SJSA1 (cell line): Measurements from ENCODE around the gene OAF. TPM values are rescaled to one million over a fixed set of nuclear protein-coding genes. Genes with fewer than 3 reads are reported as not detected.
A peak's percentile ranks its signal among the peaks of the same experiment; 100 is the strongest.
"Not testable (repeated sequence)": the region's sequence is repeated elsewhere in the genome, so short reads cannot be mapped to it uniquely, and the experiment has no call there.

Experiments
- DNase-seq, 2 experiments: peaks; one replicate each; pipeline ENCODE4 v3.0.0-alpha.2; 2015 to 2020; ENCODE audit warnings: low spot score in 2 of 2, low read depth in 1 of 2
- H3K27ac ChIP-seq: fragments of 250-450 bp; sonication (Bioruptor Pico); 2 replicates; pipeline ENCODE4 v1.5.1; 2020; ENCODE audit warnings: mild to moderate bottlenecking, moderate library complexity
- H3K27me3 ChIP-seq: fragments of 250-450 bp; sonication (Bioruptor Pico); replicated peaks from 2 replicates; pipeline ENCODE4 v1.5.1; 2020; ENCODE audit warnings: mild to moderate bottlenecking, moderate library complexity
- H3K36me3 ChIP-seq: fragments of 250-450 bp; sonication (Bioruptor Pico); 2 replicates; pipeline ENCODE4 v1.5.1; 2020; ENCODE audit warnings: mild to moderate bottlenecking
- H3K4me1 ChIP-seq: fragments of 250-450 bp; sonication (Bioruptor Pico); replicated peaks from 2 replicates; pipeline ENCODE4 v1.6.1; 2021; ENCODE audit warnings: mild to moderate bottlenecking
- H3K4me3 ChIP-seq: fragments of 250-450 bp; sonication (Bioruptor Pico); 2 replicates; pipeline ENCODE4 v1.5.1; 2020; ENCODE audit warnings: mild to moderate bottlenecking
- H3K9me3 ChIP-seq: fragments of 250-450 bp; sonication (Bioruptor Pico); replicated peaks from 2 replicates; pipeline ENCODE4 v1.5.1; 2020; ENCODE audit warnings: mild to moderate bottlenecking
- total RNA-seq: library from RNA; depleted of rRNA; stranded (reverse); fragments of >200 nt; shearing (Covaris generic); gene quantifications from 2 replicates; pipeline ENCODE4 v1.2.3, GENCODE V29; 2014

The OAF gene
- total RNA-seq, 1 experiment from 2014 or later: 2.2 TPM

GRCh38 chr11:120241277-120241676 lies 30.4 kb downstream of the OAF start:
- no peak for DNase-seq
- H3K27me3 ChIP-seq: no peaks in the 10 kb centered on the region; the same call in 1 of the 2 replicates
- H3K36me3 ChIP-seq: no peaks in the 10 kb centered on the region
- H3K27ac ChIP-seq: no peak overlapping the region
- H3K9me3 ChIP-seq: no peaks in the 10 kb centered on the region
- no peaks in the 10 kb centered on the region for H3K4me1 ChIP-seq
- no peak overlapping the region for H3K4me3 ChIP-seq

- Histone ChIP-seq H3K36me3 (no peaks in the 10 kb centered on the region), H3K9me3 (no peaks in the 10 kb centered on the region), H3K4me3 (no peak overlapping the region), H3K27me3 (no peaks in the 10 kb centered on the region; the same call in 1 of the 2 replicates), H3K4me1 (peaks cover under 1% of the 10 kb centered on the region; the same call in 1 of the 2 replicates), H3K27ac (no peak overlapping the region)
- DNase-seq: no peak
These were observed 32.4 kb downstream of the OAF start for GRCh38 chr11:120243221-120243620.

- no peaks in the 10 kb centered on the region; the same call in 1 of the 2 replicates for H3K27me3 ChIP-seq
- no peaks in the 10 kb centered on the region for H3K36me3 ChIP-seq
- H3K4me3 ChIP-seq: no peak overlapping the region
- DNase-seq: no peak
- no peaks in the 10 kb centered on the region for H3K9me3 ChIP-seq
- peaks cover 10% of the 10 kb centered on the region; the same call in 1 of the 2 replicates for H3K4me1 ChIP-seq
- H3K27ac ChIP-seq: no peak overlapping the region
These were observed 33.9 kb downstream of the OAF start for GRCh38 chr11:120244476-120245365.

- DNase-seq: no peak
- Histone ChIP-seq H3K9me3 (no peaks in the 10 kb centered on the region), H3K27me3 (no peaks in the 10 kb centered on the region)
These were observed 34.6 kb downstream of the OAF start for GRCh38 chr11:120245434-120245833.

GRCh38 chr11:120248551-120249278 lies 37.9 kb downstream of the OAF start:
- no peaks in the 10 kb centered on the region for H3K36me3 ChIP-seq
- peak in 1 of 2 experiments; percentile 5 for DNase-seq
- no peaks in the 10 kb centered on the region for H3K27me3 ChIP-seq
- H3K4me3 ChIP-seq: no peak overlapping the region
- H3K4me1 ChIP-seq: peaks cover 10% of the 10 kb centered on the region; the same call in 1 of the 2 replicates
- H3K27ac ChIP-seq: no peak overlapping the region
- H3K9me3 ChIP-seq: no peaks in the 10 kb centered on the region

More at GRCh38 chr11:120245434-120245833, 34.6 kb downstream of the OAF start:
- no peaks in the 10 kb centered on the region for H3K36me3 ChIP-seq
- no peak overlapping the region for H3K4me3 ChIP-seq
- H3K27ac ChIP-seq: no peak overlapping the region
- peaks cover 10% of the 10 kb centered on the region; the same call in 1 of the 2 replicates for H3K4me1 ChIP-seq

GRCh38 chr11:120249279-120250262 lies 38.7 kb downstream of the OAF start:
- H3K9me3 ChIP-seq: no peaks in the 10 kb centered on the region
- no peaks in the 10 kb centered on the region for H3K36me3 ChIP-seq
- H3K4me1 ChIP-seq: peaks cover 10% of the 10 kb centered on the region; the same call in 1 of the 2 replicates
- DNase-seq: no peak
- no peak overlapping the region for H3K4me3 ChIP-seq
- H3K27ac ChIP-seq: no peak overlapping the region
- H3K27me3 ChIP-seq: no peaks in the 10 kb centered on the region

GRCh38 chr11:120253377-120253776 lies 42.5 kb downstream of the OAF start:
- H3K4me3 ChIP-seq, H3K27me3 ChIP-seq, H3K36me3 ChIP-seq, H3K9me3 ChIP-seq, DNase-seq, H3K4me1 ChIP-seq, H3K27ac ChIP-seq: not testable (repeated sequence)

GRCh38 chr11:120254788-120255518 lies 44.1 kb downstream of the OAF start:
- DNase-seq: no peak
- H3K27me3 ChIP-seq: no peaks in the 10 kb centered on the region
- no peak overlapping the region for H3K4me3 ChIP-seq
- H3K27ac ChIP-seq: no peak overlapping the region
- no peaks in the 10 kb centered on the region for H3K36me3 ChIP-seq
- no peaks in the 10 kb centered on the region for H3K4me1 ChIP-seq
- no peaks in the 10 kb centered on the region for H3K9me3 ChIP-seq

- no peak overlapping the region for H3K4me3 ChIP-seq
- H3K4me1 ChIP-seq: no peaks in the 10 kb centered on the region
- H3K9me3 ChIP-seq: no peaks in the 10 kb centered on the region
- H3K36me3 ChIP-seq: no peaks in the 10 kb centered on the region
- H3K27ac ChIP-seq: no peak overlapping the region
- DNase-seq: no peak
- H3K27me3 ChIP-seq: no peaks in the 10 kb centered on the region
These were observed 44.7 kb downstream of the OAF start for GRCh38 chr11:120255519-120255866.

- Histone ChIP-seq H3K36me3 (no peaks in the 10 kb centered on the region), H3K4me1 (no peaks in the 10 kb centered on the region), H3K9me3 (no peaks in the 10 kb centered on the region), H3K27ac (no peak overlapping the region), H3K4me3 (no peak overlapping the region), H3K27me3 (no peaks in the 10 kb centered on the region)
- DNase-seq: no peak
These were observed 45.3 kb downstream of the OAF start for GRCh38 chr11:120256178-120256577.

- Histone ChIP-seq H3K4me1 (no peaks in the 10 kb centered on the region), H3K27me3 (no peaks in the 10 kb centered on the region), H3K36me3 (no peaks in the 10 kb centered on the region), H3K9me3 (no peaks in the 10 kb centered on the region), H3K27ac (no peak overlapping the region), H3K4me3 (no peak overlapping the region)
- DNase-seq: no peak
These were observed 45.9 kb downstream of the OAF start for GRCh38 chr11:120256779-120257178.

GRCh38 chr11:120257346-120257745 lies 46.5 kb downstream of the OAF start:
- DNase-seq: no peak
- H3K36me3 ChIP-seq: no peaks in the 10 kb centered on the region
- H3K4me3 ChIP-seq: no peak overlapping the region
- no peak overlapping the region for H3K27ac ChIP-seq
- H3K4me1 ChIP-seq: no peaks in the 10 kb centered on the region
- no peaks in the 10 kb centered on the region for H3K27me3 ChIP-seq
- H3K9me3 ChIP-seq: no peaks in the 10 kb centered on the region

GRCh38 chr11:120258661-120259060 lies 47.8 kb downstream of the OAF start:
- no peak for DNase-seq
- H3K4me1 ChIP-seq: no peaks in the 10 kb centered on the region
- H3K36me3 ChIP-seq: no peaks in the 10 kb centered on the region
- no peaks in the 10 kb centered on the region for H3K9me3 ChIP-seq
- H3K27ac ChIP-seq: no peak overlapping the region
- H3K27me3 ChIP-seq: no peaks in the 10 kb centered on the region
- no peak overlapping the region for H3K4me3 ChIP-seq
